B cell (primary cell): ENCODE measurements around the gene GSTA4.

ENCODE experiments used
- EZH2 ChIP-seq: IDR thresholded peaks from 2 replicates; pipeline ENCODE4 v1.6.1; 2012; ENCODE audit warnings: borderline replicate concordance, low read depth, mild to moderate bottlenecking, moderate library complexity, low read length; ENCODE audit not compliant: insufficient read depth, poor library complexity, severe bottlenecking
- TF ChIP-seq, protein P1 (sequence below): fragments of 200-600 bp; IDR thresholded peaks from one replicate; pipeline ENCODE4 v1.8.0; 2022; ENCODE audit warnings: antibody characterized with exemption, mild to moderate bottlenecking

DNA sequence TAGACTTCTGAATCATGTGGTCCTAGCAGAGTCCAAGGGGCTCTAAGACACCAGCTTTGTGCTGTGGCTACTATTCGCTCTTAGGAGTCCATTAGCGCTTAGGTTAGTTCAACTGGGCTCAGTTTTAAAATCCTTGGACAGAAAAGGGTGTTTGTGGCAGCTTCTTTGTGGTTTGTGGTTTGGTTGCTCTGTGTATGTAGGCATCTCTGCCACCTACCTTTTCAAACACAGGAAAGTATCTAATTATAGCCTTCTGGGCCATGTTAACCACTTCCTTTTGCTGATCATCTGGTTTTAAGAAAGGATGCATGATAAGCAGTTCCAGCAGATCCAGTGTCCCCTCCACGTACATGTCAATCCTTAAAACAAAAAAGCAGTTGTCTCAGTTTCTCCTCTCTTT is 10.8 kb downstream of the GSTA4 start:
- TF ChIP-seq, protein P1, sequence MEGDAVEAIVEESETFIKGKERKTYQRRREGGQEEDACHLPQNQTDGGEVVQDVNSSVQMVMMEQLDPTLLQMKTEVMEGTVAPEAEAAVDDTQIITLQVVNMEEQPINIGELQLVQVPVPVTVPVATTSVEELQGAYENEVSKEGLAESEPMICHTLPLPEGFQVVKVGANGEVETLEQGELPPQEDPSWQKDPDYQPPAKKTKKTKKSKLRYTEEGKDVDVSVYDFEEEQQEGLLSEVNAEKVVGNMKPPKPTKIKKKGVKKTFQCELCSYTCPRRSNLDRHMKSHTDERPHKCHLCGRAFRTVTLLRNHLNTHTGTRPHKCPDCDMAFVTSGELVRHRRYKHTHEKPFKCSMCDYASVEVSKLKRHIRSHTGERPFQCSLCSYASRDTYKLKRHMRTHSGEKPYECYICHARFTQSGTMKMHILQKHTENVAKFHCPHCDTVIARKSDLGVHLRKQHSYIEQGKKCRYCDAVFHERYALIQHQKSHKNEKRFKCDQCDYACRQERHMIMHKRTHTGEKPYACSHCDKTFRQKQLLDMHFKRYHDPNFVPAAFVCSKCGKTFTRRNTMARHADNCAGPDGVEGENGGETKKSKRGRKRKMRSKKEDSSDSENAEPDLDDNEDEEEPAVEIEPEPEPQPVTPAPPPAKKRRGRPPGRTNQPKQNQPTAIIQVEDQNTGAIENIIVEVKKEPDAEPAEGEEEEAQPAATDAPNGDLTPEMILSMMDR = no peak
- TF ChIP-seq EZH2 = no peak
